Mononuclear cell (primary cell): ENCODE data around the gene IL34. TPM values are rescaled to one million over a fixed set of nuclear protein-coding genes. Genes with fewer than 3 reads are reported as not detected.

Experiments used
- H3K27me3 ChIP-seq: 2 replicates; pipeline ENCODE4 v1.6.0; 2011; ENCODE audit warnings: low read length, control low read depth; ENCODE audit not compliant: insufficient read depth
- H3K4me1 ChIP-seq: 2 replicates; pipeline ENCODE4 v1.5.1; 2011; ENCODE audit warnings: mild to moderate bottlenecking, low read length, control low read depth; ENCODE audit not compliant: insufficient read depth
- H3K4me3 ChIP-seq: 2 replicates; pipeline ENCODE4 v1.5.1; 2011; ENCODE audit warnings: mild to moderate bottlenecking, low read length, moderate library complexity
- H3K9me3 ChIP-seq: 2 replicates; pipeline ENCODE4 v1.5.1; 2011; ENCODE audit warnings: low read depth, mild to moderate bottlenecking, control low read depth, low read length
- total RNA-seq: library from RNA; depleted of rRNA; stranded (reverse); fragments of >200 nt; gene quantifications from one replicate; pipeline ENCODE4 v1.2.3, GENCODE V29; 2012

IL34 gene
- total RNA-seq, 1 donor, result 0.52 TPM

- no peaks in the 10 kb centered on the region for H3K27me3 ChIP-seq
Measured at GRCh38 chr16:70703835-70704381, 57.5 kb downstream of the IL34 start.

GRCh38 chr16:70704586-70704985 is 58.2 kb downstream of the IL34 start:
- H3K4me1 ChIP-seq, result no peaks in the 10 kb centered on the region
- H3K9me3 ChIP-seq, result no peaks in the 10 kb centered on the region
- no peak overlapping the region for H3K4me3 ChIP-seq
- no peaks in the 10 kb centered on the region for H3K27me3 ChIP-seq

More at GRCh38 chr16:70703835-70704381, 57.5 kb downstream of the IL34 start:
- Histone ChIP-seq H3K4me1 (no peaks in the 10 kb centered on the region), H3K9me3 (no peaks in the 10 kb centered on the region), H3K4me3 (no peak overlapping the region)

DNA sequence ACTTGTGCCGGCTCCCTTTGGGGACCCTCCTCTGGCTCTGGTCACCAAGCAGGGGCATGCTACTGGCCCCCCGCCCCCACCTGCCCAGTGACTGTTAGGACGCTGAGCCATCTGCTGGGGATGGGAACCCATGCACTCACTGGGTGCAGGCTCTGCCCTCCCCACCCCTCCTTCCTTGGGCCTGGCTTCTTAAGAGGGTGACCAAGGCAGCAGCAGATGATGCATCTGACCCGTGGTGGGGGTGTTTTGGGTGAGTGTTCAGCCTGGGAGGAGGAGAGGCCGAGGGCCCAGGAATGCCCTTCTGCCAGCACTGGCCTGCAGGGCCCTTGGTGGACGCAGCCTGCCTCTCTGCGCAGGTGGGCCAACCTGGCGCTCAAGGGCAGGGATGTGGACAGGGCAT is 58.7 kb downstream of the IL34 start:
- Histone ChIP-seq H3K9me3 (no peaks in the 10 kb centered on the region), H3K4me3 (no peak overlapping the region), H3K4me1 (no peaks in the 10 kb centered on the region), H3K27me3 (no peaks in the 10 kb centered on the region)

DNA sequence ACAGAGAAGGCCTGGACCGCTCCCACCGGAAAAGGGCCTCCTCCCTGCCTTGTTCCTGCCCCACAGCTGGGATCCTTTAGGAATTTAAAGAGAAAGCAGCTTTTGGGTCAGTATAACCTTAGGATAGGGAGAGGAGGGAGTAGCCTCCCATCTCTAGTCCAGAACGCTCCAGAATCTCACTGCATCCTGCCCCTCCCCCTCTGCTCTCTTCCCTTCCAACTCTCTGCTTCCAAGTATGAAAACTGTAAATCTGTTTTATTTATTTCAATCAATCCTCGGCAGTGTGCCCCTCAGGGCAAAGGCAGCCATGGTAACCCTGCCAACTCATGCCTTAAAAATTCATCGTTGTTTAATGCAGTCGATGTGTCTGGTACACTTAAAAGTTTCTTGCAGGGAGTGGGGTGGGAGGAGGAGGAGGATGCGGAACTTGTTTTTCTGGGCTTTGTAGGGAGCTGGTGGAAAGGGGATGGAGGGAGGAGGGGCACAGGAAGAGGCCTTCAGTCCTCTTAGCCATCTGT is 60.6 kb downstream of the IL34 start:
- no peaks in the 10 kb centered on the region for H3K9me3 ChIP-seq
- H3K4me3 ChIP-seq, result no peak overlapping the region
- no peaks in the 10 kb centered on the region for H3K27me3 ChIP-seq
- no peaks in the 10 kb centered on the region for H3K4me1 ChIP-seq

DNA sequence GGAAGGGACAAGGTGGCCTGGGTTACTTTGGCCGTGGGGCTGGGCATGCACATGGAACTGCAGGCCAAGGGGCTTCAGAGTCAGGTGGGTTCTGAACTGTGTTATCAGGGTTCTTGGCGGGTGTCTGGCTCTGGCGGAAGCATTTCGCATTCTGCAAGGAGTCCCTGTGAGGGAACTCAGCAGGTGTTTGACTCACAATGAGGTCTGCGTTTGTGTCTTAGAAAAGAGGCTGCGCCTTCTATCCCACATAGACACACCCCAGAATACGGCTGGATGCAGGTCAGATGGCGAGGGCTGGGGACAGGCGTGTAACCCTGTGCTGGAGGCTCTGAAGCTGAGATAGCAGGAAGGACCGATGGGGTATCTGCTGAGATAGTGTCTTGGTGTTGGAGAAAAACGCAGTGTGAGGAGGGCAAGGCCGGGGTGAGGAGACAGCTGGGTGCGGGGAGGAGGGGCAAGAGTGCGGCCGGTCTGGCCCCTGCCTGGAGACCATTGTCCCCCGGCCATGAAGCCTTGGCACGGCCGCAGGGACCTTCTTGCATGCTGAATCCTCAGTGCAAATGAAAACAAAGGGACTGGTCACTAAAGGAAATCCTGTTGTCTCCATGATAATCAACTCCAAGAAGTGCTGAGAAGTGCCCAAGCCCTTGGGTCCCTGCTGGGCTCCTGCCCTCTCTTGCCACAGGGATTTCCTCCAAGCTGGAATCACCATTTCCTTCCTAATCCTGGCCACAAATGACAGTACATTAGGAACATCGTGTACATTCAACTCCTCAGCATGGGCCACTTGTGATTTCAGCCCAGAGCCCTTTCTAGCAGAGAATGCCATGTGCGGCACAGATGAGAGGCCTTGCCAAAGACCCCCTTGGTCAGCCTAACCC is 62.2 kb downstream of the IL34 start:
- H3K4me1 ChIP-seq, result no peaks in the 10 kb centered on the region
- H3K27me3 ChIP-seq, result no peaks in the 10 kb centered on the region
- H3K9me3 ChIP-seq, result no peaks in the 10 kb centered on the region
- H3K4me3 ChIP-seq, result no peak overlapping the region

DNA sequence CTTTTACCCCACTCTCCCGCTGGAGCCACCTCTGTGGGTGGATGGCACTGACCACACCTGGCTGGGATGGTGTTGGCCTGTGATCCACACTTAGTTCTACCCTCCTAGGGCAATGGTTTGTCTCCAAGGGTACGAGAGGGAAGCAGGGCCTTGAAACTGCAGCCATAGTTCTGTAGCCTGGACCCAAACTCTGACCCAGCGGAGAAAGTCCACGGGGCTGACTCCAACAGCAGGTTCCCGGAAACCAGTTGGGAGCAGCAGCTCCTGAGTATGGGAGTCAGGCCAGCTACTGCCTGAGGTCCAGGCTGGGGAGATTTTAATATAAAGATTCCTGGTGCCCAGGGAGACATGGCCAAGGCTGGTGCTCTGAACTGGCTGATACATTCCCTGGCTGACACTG is 63.1 kb downstream of the IL34 start:
- Histone ChIP-seq H3K4me1 (no peaks in the 10 kb centered on the region), H3K4me3 (no peak overlapping the region), H3K9me3 (no peaks in the 10 kb centered on the region), H3K27me3 (no peaks in the 10 kb centered on the region)

GRCh38 chr16:70709942-70710341 is 63.6 kb downstream of the IL34 start:
- H3K9me3 ChIP-seq, result no peaks in the 10 kb centered on the region

More at GRCh38 chr16:70709942-70710341, 63.6 kb downstream of the IL34 start:
- Histone ChIP-seq H3K27me3 (no peaks in the 10 kb centered on the region), H3K4me1 (no peaks in the 10 kb centered on the region), H3K4me3 (no peak overlapping the region)

Other genes with a start within 250 kb of the IL34 start
- gene ST3GAL2, start 207.5 kb upstream of the IL34 start, total RNA-seq, result 18.5 TPM
- 9.2 TPM for gene FCSK, start 192.0 kb upstream of the IL34 start, total RNA-seq
- gene COG4, start 123.0 kb upstream of the IL34 start, total RNA-seq, result 19.2 TPM
- 77.6 TPM for gene SF3B3, start 122.7 kb upstream of the IL34 start, total RNA-seq
- 3.5 TPM for gene MTSS2, start 39.5 kb downstream of the IL34 start, total RNA-seq
- gene VAC14, start 154.6 kb downstream of the IL34 start, total RNA-seq, result 25.0 TPM